Tibial nerve (tissue), 4 donors: ENCODE measurements around the gene TNFRSF6B. TPM values are rescaled to one million over a fixed set of nuclear protein-coding genes. Genes with fewer than 3 reads are reported as not detected.

ENCODE experiments used
- DNase-seq, 2 donors: peaks; one replicate each; pipeline ENCODE4 v3.0.0-alpha.2; 2019; ENCODE audit warnings: low spot score in 2 of 2
- H3K27ac ChIP-seq, 4 donors: fragments of 200-600 bp; sonication (generic) in 3 of 4; one replicate each; pipeline ENCODE4 v1.5.1; 2017 to 2019; ENCODE audit warnings: mild to moderate bottlenecking in 1 of 4
- H3K27me3 ChIP-seq, 2 donors: fragments of 200-600 bp; sonication (generic) in 1 of 2; one replicate each; pipeline versions ENCODE4 v1.5.1 to v1.6.0; 2017 to 2019
- H3K36me3 ChIP-seq, 3 donors: fragments of 200-600 bp; sonication (generic); one replicate each; pipeline ENCODE4 v1.5.1; 2018 to 2019
- H3K4me1 ChIP-seq, 4 donors: fragments of 200-600 bp; sonication (generic) in 3 of 4; one replicate each; pipeline ENCODE4 v1.5.1; 2017 to 2019
- H3K4me3 ChIP-seq, 4 donors: fragments of 200-600 bp; sonication (generic) in 3 of 4; one replicate each; pipeline ENCODE4 v1.5.1; 2017 to 2019; ENCODE audit warnings: mild to moderate bottlenecking in 1 of 4, moderate library complexity in 1 of 4
- H3K9me3 ChIP-seq, 4 donors: fragments of 200-600 bp; sonication (generic) in 3 of 4; one replicate each; pipeline ENCODE4 v1.5.1; 2017 to 2019
- EP300 ChIP-seq, 2 donors: sonication (generic); formaldehyde crosslinking; IDR thresholded peaks; one replicate each; pipeline ENCODE4 v1.6.1; 2017; ENCODE audit warnings: antibody characterized with exemption in 2 of 2, mild to moderate bottlenecking in 1 of 2
- POLR2A ChIP-seq, 2 donors: fragments of 450-650 bp; IDR thresholded peaks; one replicate each; pipeline ENCODE4 v1.6.1; 2017; ENCODE audit warnings: antibody characterized with exemption in 2 of 2, mild to moderate bottlenecking in 2 of 2, moderate library complexity in 2 of 2
- WGBS, 2 donors: methylation state at CpG; one replicate each; pipeline ENCODE4 v1.1.5; 2018; 5-methylcytosine and 5-hydroxymethylcytosine counted together
- small RNA-seq: library from RNA; depleted of rRNA; stranded (forward); fragments of <200 nt; gene quantifications from one replicate; pipeline ENCODE3, GENCODE V24; 2016
- total RNA-seq, 4 donors: library from RNA; depleted of rRNA; stranded (reverse); fragments of >200 nt; gene quantifications; one replicate each; pipeline ENCODE4 v1.1.0, GENCODE V29; 2016
- TF ChIP-seq, protein P1 (sequence below), 5 experiments: fragments of 200-600 bp in 3 of 5; fragments of 450-650 bp in 2 of 5; sonication (generic) in 3 of 5; IDR thresholded peaks; one replicate each; pipeline ENCODE4 v1.5.1; 2016 to 2019; ENCODE audit warnings: antibody characterized with exemption in 5 of 5, mild to moderate bottlenecking in 3 of 5, moderate library complexity in 2 of 5

The TNFRSF6B gene
- total RNA-seq, 4 donors from 2014 or later: 8.0 to 61.2 (median 35.9) TPM

DNA sequence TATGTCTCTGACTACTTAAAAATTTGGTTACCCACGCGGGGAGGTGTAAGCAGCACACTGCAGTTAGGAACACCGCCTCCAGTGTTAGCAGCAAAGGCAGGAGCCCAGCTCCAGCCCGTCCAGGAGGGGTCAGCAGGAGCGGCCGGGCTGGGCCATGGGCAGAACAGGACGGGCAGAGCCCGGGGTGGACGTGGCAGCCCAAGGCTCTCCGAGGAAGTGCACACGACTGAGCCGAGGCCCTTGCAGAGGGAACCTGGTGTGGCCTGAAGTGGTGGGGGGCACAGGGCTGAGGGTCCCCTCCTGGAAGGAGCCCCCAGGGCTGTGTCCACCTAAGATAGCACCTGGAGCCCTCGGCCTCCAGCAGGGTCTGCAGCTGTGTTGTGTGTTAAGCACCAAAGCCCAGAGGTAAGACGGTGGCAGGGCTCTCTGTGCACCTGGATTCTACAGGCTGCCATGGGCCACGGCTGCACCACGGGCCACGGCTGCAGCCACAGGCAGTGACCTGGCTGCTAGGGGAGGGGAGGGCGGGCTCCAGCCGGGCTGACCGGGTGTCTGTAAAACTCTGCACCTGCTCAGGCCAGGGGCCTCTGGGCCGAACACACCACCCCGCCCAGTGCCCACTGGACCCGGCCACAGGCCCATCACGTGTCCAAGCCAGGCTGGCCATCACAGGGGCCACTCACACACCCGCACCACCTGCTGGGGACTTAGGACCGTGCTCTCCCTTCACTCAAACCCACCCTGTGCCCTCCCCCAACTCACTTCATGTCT, 49.7 kb downstream of the TNFRSF6B start:
- Histone ChIP-seq H3K27ac (no peak overlapping the region), H3K27me3 (no peaks in the 10 kb centered on the region), H3K36me3 (peaks cover 0 to 60% (median 4%) of the 10 kb centered on the region in 3 donors), H3K4me1 (peaks cover 0 to 33% (median 8%) of the 10 kb centered on the region in 4 donors), H3K9me3 (no peaks in the 10 kb centered on the region), H3K4me3 (no peak overlapping the region)
- no peak for TF ChIP-seq EP300 (IDR thresholded peaks at IDR 0.05)
- TF ChIP-seq, protein P1, sequence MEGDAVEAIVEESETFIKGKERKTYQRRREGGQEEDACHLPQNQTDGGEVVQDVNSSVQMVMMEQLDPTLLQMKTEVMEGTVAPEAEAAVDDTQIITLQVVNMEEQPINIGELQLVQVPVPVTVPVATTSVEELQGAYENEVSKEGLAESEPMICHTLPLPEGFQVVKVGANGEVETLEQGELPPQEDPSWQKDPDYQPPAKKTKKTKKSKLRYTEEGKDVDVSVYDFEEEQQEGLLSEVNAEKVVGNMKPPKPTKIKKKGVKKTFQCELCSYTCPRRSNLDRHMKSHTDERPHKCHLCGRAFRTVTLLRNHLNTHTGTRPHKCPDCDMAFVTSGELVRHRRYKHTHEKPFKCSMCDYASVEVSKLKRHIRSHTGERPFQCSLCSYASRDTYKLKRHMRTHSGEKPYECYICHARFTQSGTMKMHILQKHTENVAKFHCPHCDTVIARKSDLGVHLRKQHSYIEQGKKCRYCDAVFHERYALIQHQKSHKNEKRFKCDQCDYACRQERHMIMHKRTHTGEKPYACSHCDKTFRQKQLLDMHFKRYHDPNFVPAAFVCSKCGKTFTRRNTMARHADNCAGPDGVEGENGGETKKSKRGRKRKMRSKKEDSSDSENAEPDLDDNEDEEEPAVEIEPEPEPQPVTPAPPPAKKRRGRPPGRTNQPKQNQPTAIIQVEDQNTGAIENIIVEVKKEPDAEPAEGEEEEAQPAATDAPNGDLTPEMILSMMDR (IDR thresholded peaks at IDR 0.05): no peak
- TF ChIP-seq POLR2A (IDR thresholded peaks at IDR 0.05): no peak
- WGBS, 2 donors: 74 to 83% methylated on average over 19 to 23 of the region's 26 CpGs
- no peak for DNase-seq

DNA sequence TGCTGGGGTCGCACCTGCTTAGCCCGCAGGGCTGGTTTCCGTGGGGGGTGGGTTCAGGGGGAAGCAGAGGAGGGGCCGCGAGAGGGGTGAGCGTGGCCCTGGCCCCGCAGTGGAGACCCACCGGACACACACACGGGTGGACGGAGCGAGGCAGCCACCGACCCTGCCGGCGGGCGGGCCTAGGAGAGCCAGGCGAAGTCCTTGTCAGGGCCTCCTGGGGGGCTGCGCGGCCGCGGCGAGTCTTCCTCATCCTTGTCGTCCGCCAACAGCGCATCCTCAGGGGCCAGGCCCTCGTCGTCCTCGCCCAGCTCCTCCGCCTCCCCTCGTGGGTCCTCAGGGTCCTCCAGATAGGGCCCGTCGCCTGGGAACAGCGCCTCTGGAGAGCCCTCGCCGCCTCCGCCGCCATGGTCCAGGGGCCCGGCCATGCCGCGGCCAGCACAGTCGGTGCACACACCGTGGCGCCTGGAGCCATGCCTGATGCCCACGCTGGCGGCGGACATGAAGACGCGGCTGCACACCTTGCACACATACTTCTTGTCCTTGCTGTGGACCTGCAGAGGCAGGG, 50.4 kb downstream of the TNFRSF6B start:
- Histone ChIP-seq H3K36me3 (peaks cover 0 to 54% (median 4%) of the 10 kb centered on the region in 3 donors), H3K4me1 (peaks cover 0 to 26% (median 1%) of the 10 kb centered on the region in 4 donors), H3K27ac (no peak overlapping the region), H3K9me3 (no peaks in the 10 kb centered on the region), H3K27me3 (no peaks in the 10 kb centered on the region), H3K4me3 (no peak overlapping the region)
- WGBS, 2 donors: 92 to 94% methylated on average over 24 to 46 of the region's 47 CpGs
- no peak for DNase-seq
- TF ChIP-seq POLR2A (IDR thresholded peaks at IDR 0.05) (no peak), EP300 (IDR thresholded peaks at IDR 0.05) (no peak)
- TF ChIP-seq, protein P1 (IDR thresholded peaks at IDR 0.05): no peak

DNA sequence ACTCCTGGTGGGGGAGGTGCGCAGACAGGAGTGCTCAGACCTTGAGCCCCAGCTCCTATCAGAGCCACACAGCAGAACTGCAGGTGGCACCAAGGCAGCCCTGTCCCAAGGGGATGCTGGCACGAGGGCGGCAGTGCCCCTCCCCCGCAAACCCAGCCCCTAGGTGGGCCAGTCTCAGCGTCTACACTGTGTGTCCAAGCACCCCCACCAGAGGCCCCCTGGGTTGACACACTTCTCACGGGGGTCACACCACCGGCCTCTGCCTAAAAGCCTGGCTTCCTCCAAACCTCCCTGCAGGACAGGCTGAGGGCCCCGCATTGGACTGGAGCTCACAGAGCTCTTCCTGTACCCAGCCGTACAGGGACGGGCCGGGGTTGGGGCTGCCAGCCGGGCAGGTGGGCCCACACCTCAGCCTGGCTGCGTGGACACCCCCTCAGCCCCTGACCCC, 51.2 kb downstream of the TNFRSF6B start:
- peaks cover 0 to 52% (median under 1%) of the 10 kb centered on the region in 3 donors for H3K36me3 ChIP-seq
- no peak for TF ChIP-seq EP300 (IDR thresholded peaks at IDR 0.05)
- TF ChIP-seq POLR2A (IDR thresholded peaks at IDR 0.05): no peak
- TF ChIP-seq, protein P1 (IDR thresholded peaks at IDR 0.05): no peak

More for the DNA sequence above, 51.2 kb downstream of the TNFRSF6B start:
- Histone ChIP-seq H3K4me3 (no peak overlapping the region), H3K4me1 (peaks cover 0 to 18% (median 0%) of the 10 kb centered on the region in 4 donors), H3K27me3 (no peaks in the 10 kb centered on the region), H3K27ac (no peak overlapping the region), H3K9me3 (no peaks in the 10 kb centered on the region)
- no peak for DNase-seq
- WGBS, 2 donors: 71 to 77% methylated on average over 10 to 12 of the region's 13 CpGs

Small RNA genes lying within 50 kb of the gene (small RNA-seq; reads per million reads assigned to genes)
- gene LIME1 (not detected), gene TNFRSF6B (not detected)

Other genes starting within 250 kb of the TNFRSF6B start
- not detected for gene KCNQ2, start 224.0 kb upstream of the TNFRSF6B start, total RNA-seq
- not detected for gene EEF1A2, start 197.6 kb upstream of the TNFRSF6B start, total RNA-seq
- 100 to 1,000 TPM in 3 of 4 donors, 10 to 100 TPM in 1; 59.0 to 165 (median 119) TPM for gene PPDPF, start 175.9 kb upstream of the TNFRSF6B start, total RNA-seq
- under 1 TPM in 2 of 4 donors, not detected in 2; 0.21 to 0.90 TPM for gene PTK6, start 159.3 kb upstream of the TNFRSF6B start, total RNA-seq
- gene SRMS, start 148.9 kb upstream of the TNFRSF6B start, total RNA-seq: not detected
- 1 to 10 TPM in 1 of 4 donors, under 1 TPM in 2, not detected in 1; 0.21 to 1.4 (median 0.30) TPM for gene FNDC11, start 142.5 kb upstream of the TNFRSF6B start, total RNA-seq
- 10 to 100 TPM; 16.3 to 33.7 (median 24.7) TPM for gene HELZ2, start 122.4 kb upstream of the TNFRSF6B start, total RNA-seq
- 10 to 100 TPM; 12.5 to 14.7 (median 13.7) TPM for gene GMEB2, start 69.6 kb upstream of the TNFRSF6B start, total RNA-seq
- gene STMN3, start 43.2 kb upstream of the TNFRSF6B start, total RNA-seq: 10 to 100 TPM; 12.3 to 26.4 (median 15.5) TPM
- 10 to 100 TPM; 28.2 to 62.4 (median 46.7) TPM for gene RTEL1, start 38.3 kb upstream of the TNFRSF6B start, total RNA-seq
- gene ARFRP1, start 11.3 kb downstream of the TNFRSF6B start, total RNA-seq: 10 to 100 TPM; 36.9 to 71.1 (median 50.9) TPM
- gene ZGPAT, start 11.4 kb downstream of the TNFRSF6B start, total RNA-seq: 10 to 100 TPM; 27.5 to 70.8 (median 40.9) TPM
- gene LIME1, start 40.0 kb downstream of the TNFRSF6B start, total RNA-seq: 10 to 100 TPM; 11.4 to 51.9 (median 17.6) TPM
- gene SLC2A4RG, start 43.1 kb downstream of the TNFRSF6B start, total RNA-seq: 100 to 1,000 TPM in 1 of 4 donors, 10 to 100 TPM in 3; 71.5 to 126 (median 72.5) TPM
- 10 to 100 TPM; 11.5 to 20.4 (median 12.6) TPM for gene ZBTB46, start 134.6 kb downstream of the TNFRSF6B start, total RNA-seq
- not detected for gene ABHD16B, start 164.8 kb downstream of the TNFRSF6B start, total RNA-seq
- 100 to 1,000 TPM; 108 to 122 (median 115) TPM for gene TPD52L2, start 168.6 kb downstream of the TNFRSF6B start, total RNA-seq
- 10 to 100 TPM; 30.6 to 40.2 (median 32.1) TPM for gene DNAJC5, start 198.5 kb downstream of the TNFRSF6B start, total RNA-seq